Adipose tissue (tissue), 3 donors: ENCODE measurements around the gene GRK3. TPM values are rescaled to one million over a fixed set of nuclear protein-coding genes. Genes with fewer than 3 reads are reported as not detected.

Experiments used
- H3K27ac ChIP-seq: one replicate; pipeline ENCODE4 v1.5.1; 2013; ENCODE audit warnings: low read depth, low read length
- WGBS, 3 donors: extraction: QIAGEN DNeasy Blood & Tissue Kit; methylation state at CpG; one replicate each; pipeline ENCODE4 v1.1.7; 2013; 5-methylcytosine and 5-hydroxymethylcytosine counted together
- polyA plus RNA-seq, 3 donors: library from polyadenylated mRNA; stranded (reverse); fragments of 200-250 nt; gene quantifications; one replicate each; pipeline ENCODE4 v1.2.3, GENCODE V29; 2013
- donor health status: healthy with polysubstance abuse.
- donor health status: Bipolar disorder and iron deficiency.
- donor health status: healthy.

GRK3 gene
- polyA plus RNA-seq, 3 donors, result 5.8 to 17.6 (median 8.8) TPM

GRCh38 chr22:25729016-25729995, 164.8 kb downstream of the GRK3 start:
- H3K27ac ChIP-seq, result no peak overlapping the region
- 53 to 60% (median 58%) methylated on average over 19 of the region's 19 CpGs for WGBS, 3 donors

DNA sequence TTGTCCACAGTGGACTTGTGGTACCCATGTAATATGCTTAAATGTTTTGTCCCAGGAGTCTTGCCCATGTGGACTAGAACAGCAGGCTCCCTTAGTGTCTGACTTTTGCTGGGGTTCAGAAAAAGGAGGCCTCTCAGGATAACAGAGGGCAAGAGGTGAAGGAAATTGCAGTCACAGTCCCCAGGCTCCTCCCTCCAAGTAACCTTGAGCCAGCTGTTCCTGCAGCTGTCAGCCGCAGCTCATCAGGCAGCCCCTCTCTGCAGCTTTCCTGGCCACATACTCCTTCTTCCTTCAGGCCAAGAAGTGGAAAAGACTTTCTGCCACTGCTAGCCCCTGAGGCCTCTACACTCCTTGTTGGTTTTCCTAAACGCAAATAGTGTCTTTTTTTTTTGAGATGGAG, 171.2 kb downstream of the GRK3 start:
- no peak overlapping the region for H3K27ac ChIP-seq
- WGBS, 3 donors, result 52 to 82% (median 60%) methylated on average over 2 of the region's 2 CpGs

DNA sequence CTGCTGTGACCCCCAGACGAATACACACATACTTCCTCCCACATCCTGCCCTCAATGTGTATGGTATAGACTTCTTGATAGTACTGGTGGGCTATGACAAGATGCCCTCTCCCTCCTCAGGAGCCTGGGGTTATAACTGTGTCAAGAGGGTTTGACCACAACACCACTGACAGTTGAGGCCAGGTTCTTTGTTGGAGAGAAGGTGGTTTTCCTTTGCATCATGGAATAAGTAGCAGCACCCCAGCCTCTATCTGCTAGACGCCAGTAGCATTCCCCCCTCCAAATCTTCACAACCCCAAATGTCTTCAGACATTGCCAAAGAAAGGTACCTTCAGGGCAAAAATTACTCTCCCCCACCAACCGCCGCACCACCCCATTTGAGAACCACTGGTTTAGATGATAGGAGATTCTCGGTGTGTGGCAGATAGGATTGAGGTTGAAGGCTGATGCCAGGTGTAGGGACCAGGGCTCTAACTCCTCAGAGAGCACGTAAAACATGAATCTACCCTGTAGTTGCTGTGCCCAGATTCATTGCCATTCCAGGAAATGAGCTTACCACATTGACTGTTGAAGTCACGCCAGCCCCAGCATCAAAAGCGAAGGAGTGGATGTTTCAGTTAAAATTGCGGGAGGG, 172.0 kb downstream of the GRK3 start:
- H3K27ac ChIP-seq, result no peak overlapping the region
- 52 to 69% (median 57%) methylated on average over 9 of the region's 9 CpGs for WGBS, 3 donors

GRCh38 chr22:25739659-25740344, 175.3 kb downstream of the GRK3 start:
- 78 to 89% (median 83%) methylated on average over 11 of the region's 11 CpGs for WGBS, 3 donors
- no peak overlapping the region for H3K27ac ChIP-seq

GRCh38 chr22:25741692-25742626, 177.5 kb downstream of the GRK3 start, which contains the start of gene MYO18B:
MYO18B (plus strand) TSS chr22:25742188; CDS start chr22:25761093, 18,905 bp downstream.
- no peak within 1 kb of the TSS for H3K27ac ChIP-seq
- WGBS, 3 donors, result 81 to 86% (median 84%) methylated on average over 34 to 36 of the region's 36 CpGs

GRCh38 chr22:25742918-25743708, 178.6 kb downstream of the GRK3 start:
- 81 to 88% (median 87%) methylated on average over 6 of the region's 6 CpGs for whole genome bisulfite sequencing, 3 donors
- H3K27ac ChIP-seq, result no peak overlapping the region

DNA sequence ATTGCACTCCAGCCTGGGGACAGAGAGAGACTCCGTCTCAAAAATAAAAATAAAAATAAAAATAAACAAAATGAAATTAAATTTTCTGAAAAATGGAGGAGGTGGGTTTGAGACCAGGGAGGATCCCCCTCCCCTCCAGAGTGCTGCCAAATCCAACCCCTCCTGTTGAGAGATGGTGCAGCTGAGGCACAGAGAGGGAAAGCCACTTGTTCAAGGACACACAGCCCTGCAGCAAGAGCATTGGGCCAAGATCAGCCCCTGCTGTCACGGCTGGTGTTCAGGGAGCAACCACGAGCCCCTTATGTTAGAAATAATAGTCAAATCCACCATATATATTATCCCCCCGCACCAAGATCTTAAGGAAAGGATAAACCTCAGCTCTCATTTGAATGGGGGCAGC, 180.2 kb downstream of the GRK3 start:
- 80 to 90% (median 89%) methylated on average over 4 of the region's 4 CpGs for WGBS, 3 donors
- no peak overlapping the region for H3K27ac ChIP-seq

GRCh38 chr22:25745341-25746011, 181.0 kb downstream of the GRK3 start:
- no peak overlapping the region for H3K27ac ChIP-seq

DNA sequence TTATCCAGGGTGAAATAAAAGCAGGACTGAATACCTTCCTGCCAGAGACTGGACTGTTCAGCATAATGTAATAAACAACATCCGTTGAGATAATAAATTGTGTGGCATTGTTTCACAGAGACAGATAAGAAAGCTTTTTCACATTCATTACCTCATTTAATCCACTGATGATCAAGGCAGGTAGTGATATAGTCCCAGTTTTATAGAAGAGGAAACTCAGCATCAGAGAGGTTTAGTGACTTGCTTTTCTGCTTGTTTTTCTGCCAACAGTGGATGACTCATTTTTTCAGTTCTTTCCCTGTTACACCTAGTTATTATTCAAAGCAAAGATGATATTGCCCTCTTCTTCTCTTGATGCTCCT, 181.5 kb downstream of the GRK3 start:
- H3K27ac ChIP-seq, result no peak overlapping the region
- WGBS, 3 donors, result 0 to 40% (median 12%) methylated on average over 1 of the region's 1 CpG

More at GRCh38 chr22:25745341-25746011, 181.0 kb downstream of the GRK3 start:
- 70 to 83% (median 79%) methylated on average over 7 of the region's 7 CpGs for WGBS, 3 donors

DNA sequence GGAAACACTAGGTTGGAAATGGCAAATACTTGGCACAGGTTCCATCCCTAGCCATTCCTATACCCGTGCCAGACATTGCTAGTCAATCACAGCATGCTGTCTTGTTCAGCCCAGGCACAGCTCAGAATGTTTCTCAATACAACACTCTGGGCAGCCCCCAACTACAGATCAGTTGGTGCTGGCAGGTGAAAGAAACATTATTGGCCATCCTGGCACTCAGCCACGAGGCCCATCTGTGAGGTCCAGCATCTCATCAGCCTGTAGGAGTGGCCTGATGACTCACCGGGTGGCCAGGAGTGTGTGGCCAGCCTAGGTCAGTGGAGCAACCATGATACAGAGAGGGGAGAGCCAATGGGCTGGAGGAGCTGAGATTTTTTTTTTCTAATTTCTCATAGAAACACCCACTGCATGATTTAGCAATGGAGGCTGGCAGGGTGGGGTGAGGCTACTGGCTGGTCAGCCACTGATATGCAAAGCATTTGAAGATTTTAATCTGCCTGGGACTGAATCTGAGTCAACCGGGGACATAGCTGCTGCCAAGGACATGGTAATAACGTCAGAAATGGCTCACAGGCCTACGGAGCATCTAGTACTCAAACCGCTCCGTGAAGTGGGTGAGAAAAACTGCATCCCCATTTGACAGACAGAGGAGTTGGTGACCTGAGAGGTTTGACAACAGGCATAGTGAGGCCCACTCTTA, 182.9 kb downstream of the GRK3 start:
- 59 to 69% (median 65%) methylated on average over 8 of the region's 8 CpGs for WGBS, 3 donors
- H3K27ac ChIP-seq, result no peak overlapping the region

GRCh38 chr22:25748140-25748539, 183.7 kb downstream of the GRK3 start:
- 71 to 77% (median 76%) methylated on average over 5 of the region's 5 CpGs for WGBS, 3 donors
- H3K27ac ChIP-seq, result no peak overlapping the region

DNA sequence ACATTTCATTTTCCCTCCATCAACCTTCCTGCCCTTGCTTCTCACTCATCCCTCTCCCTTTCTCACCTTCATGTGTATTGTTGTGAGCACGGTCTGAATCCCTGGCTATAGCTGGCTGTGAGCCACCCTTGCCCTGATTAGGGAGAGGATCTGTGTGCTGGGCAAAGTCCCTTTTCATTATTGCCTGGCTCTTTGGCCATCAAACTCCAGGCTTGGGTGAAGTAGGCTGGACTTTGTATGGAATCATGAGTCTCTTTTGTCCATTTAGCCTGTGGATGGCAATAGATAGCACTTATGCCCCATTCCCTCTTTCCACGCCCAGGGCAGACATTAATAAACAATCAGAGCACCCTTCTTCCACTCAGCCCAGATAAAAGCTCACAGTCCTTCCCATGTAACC, 184.2 kb downstream of the GRK3 start:
- no peak overlapping the region for H3K27ac ChIP-seq

DNA sequence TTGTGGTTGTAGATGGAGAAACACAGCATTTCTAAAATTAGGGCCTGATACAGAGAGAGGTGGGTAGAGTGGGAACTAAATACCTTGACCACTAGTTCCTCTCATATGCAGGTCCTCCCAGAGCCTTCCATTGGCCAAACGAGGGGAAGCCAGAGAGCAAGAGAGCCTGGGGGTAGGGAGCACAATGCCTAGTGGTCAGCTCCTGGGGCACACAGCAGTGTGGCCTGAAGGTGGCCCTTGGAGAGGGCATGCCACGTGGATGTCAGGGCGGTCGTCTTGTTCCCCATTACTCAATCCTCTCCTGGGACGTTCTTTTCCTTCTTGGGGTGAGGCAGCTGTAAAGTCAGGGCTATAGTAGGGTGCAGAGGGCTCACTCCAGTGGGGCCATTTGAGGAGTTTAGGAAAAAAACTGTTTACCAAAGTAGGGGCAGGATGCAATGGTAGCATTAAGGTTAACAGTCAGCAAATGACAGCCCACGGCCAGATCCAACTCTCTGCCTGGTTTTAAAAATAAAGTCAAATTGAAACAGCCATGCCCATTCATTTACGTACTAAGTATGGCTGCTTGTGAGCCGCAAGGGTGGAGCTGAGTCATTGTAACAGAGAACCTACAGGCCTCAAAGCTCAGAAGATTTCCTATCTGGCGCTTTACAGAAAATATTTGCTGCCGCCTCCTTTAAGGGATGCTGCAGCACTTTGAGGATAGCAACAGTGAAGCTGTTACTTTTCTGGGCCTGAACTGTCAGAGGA, 185.1 kb downstream of the GRK3 start:
- WGBS, 3 donors, result 70 to 72% (median 70%) methylated on average over 10 of the region's 10 CpGs
- no peak overlapping the region for H3K27ac ChIP-seq

More for the DNA sequence above, 184.2 kb downstream of the GRK3 start:
- 39 to 68% (median 45%) methylated on average over 2 of the region's 2 CpGs for WGBS, 3 donors

DNA sequence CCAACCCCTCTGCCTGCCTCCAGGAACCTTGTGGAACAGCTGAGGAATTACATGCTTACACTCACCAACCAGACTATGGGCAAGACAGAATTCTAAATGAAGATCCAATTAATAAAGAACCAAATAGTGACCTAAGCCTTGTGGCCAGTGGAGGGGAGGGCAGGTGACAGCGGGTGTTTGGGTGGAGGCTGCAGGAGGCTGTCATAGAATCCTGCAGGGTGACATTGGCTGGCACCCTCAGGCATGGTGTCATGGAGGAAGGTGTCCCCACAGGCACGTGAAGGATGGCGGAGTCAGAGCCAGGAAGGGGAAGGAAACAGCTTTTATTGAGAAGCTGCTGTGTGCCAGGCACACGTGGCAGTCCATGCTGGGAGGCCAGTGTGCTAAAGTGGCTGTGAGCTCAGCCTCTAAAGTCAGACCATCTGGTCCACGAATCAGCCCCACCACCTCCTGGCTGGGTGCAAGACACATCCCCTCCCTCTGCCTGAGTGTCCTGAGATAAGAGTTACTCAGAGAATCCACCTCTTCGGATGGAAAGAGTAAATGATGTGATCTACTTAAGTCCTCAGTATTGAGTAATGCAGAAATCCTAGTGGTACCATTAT, 186.2 kb downstream of the GRK3 start:
- 47 to 52% (median 48%) methylated on average over 6 of the region's 6 CpGs for WGBS, 3 donors
- H3K27ac ChIP-seq, result no peak overlapping the region

DNA sequence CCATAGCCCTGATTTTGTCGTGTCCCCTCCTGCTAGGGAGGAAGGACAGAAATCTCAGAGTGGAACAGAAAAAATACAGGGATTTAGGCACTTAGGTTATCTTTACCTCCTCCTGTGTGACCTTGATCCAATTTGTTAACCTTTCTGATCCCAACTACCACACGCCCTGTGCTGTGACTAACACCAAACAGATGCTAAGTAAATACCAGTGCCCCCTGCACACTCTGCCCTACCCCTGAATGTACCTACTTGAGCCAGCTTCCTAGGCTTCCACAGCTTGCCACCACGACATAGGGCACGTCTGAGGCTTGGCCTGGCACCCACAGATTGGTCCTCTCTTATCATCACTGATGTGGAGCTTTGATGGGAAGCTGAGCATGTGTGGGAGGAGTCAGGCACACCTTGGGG, 186.7 kb downstream of the GRK3 start:
- WGBS, 3 donors, result 40 to 70% (median 69%) methylated on average over 4 of the region's 4 CpGs

More for the DNA sequence above, 186.7 kb downstream of the GRK3 start:
- H3K27ac ChIP-seq, result no peak overlapping the region
